WI38 (cell line): Measurements from ENCODE around the gene FAM219A.

Experiments used
- H3K4me3 ChIP-seq: 2 replicates; pipeline ENCODE4 v1.5.1; 2011; ENCODE audit warnings: low read depth, mild to moderate bottlenecking, control low read depth, low read length
- TF ChIP-seq, protein P1 (sequence below): IDR thresholded peaks from 2 replicates; pipeline ENCODE4 v1.5.1; 2012; ENCODE audit warnings: low read depth, mild to moderate bottlenecking, control low read depth, low read length

FAM219A gene

GRCh38 chr9:34502891-34503290, 44.5 kb upstream of the FAM219A start:
- no peak overlapping the region for H3K4me3 ChIP-seq
- TF ChIP-seq, protein P1, sequence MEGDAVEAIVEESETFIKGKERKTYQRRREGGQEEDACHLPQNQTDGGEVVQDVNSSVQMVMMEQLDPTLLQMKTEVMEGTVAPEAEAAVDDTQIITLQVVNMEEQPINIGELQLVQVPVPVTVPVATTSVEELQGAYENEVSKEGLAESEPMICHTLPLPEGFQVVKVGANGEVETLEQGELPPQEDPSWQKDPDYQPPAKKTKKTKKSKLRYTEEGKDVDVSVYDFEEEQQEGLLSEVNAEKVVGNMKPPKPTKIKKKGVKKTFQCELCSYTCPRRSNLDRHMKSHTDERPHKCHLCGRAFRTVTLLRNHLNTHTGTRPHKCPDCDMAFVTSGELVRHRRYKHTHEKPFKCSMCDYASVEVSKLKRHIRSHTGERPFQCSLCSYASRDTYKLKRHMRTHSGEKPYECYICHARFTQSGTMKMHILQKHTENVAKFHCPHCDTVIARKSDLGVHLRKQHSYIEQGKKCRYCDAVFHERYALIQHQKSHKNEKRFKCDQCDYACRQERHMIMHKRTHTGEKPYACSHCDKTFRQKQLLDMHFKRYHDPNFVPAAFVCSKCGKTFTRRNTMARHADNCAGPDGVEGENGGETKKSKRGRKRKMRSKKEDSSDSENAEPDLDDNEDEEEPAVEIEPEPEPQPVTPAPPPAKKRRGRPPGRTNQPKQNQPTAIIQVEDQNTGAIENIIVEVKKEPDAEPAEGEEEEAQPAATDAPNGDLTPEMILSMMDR = no peak

- no peak overlapping the region for H3K4me3 ChIP-seq
- TF ChIP-seq, protein P1 = no peak
These were observed 44.1 kb upstream of the FAM219A start for GRCh38 chr9:34502471-34502870.

DNA sequence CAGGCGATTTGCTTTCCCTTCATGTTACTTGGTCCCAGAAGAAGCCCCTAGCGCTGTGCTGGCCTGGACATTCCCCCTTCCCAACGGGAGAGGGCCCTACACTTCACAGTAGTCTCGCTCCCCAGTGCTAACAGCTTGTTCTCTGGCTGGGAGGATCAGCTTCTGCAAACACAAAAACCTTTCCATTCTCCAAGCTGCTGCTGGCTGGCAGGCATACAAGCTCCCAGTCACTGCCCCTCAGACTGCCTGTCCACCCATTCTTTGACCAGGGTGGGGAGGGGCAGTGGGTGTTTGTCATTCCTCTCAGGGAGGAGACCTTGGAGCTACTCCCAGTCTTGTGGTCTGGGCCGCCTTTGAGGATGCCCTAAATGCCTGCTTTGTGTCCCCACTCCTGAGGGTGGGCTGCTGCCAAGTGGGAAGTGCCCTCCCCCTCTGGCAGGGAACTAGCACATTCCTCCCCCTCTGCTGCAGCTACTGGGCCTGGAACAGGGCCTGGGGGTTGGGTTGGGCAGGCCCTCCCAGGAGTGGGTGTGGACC, 43.6 kb upstream of the FAM219A start:
- TF ChIP-seq, protein P1 = 0 out of 2 replicates have a peak, but pooled peaks have one; percentile 13

GRCh38 chr9:34501372-34501771, 43.0 kb upstream of the FAM219A start:
- TF ChIP-seq, protein P1 = no peak
- no peak overlapping the region for H3K4me3 ChIP-seq

More for the DNA sequence above, 43.6 kb upstream of the FAM219A start:
- H3K4me3 ChIP-seq = no peak overlapping the region

DNA sequence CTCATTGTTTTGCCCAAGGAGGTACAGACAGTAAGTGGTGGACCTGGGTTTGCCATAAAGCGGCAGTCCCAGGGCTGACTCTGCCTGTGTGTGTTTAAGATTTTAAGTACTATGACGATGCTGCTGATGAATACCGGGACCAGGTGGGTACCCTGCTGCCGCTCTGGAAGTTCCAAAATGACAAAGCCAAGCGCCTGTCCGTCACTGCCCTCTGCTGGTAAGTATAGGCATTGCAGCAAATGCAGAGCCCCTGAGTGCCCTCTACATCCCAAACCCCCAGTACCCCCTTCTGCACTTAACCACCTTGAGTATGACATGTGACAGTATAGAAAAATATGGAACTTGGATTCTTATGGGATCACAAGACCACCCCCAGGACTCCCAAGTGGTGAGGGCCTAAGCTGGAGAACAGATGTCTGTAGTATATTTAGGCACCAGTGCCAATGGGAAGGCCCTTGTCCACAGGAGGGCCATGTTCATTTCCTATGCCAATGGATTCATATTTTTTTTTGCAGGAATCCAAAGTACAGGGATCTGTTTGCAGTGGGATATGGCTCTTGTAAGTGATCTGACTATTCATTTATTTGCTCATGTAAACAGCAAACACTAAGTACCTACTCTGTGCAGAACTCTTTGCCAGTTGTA, 42.4 kb upstream of the FAM219A start:
- TF ChIP-seq, protein P1 = peak; percentile 98
- H3K4me3 ChIP-seq = no peak overlapping the region

DNA sequence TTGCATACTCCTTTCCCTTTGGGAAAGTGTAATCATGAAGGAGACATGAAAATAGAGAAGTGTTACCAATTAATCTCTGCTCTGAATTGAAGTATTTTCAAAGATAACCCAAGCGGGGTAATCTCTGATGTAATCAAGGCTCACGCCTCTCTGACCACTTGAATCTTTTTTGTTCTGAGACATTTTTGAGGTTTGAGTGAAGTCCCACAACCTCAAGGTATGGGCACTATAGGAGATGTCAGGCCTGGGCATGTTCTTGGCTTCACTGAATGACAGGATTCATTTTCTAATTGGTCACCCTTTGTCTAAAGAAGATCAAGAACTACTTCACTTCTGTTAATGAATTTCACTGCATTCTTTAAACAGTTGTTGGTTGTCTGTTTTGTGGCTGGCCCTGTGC, 40.7 kb upstream of the FAM219A start:
- H3K4me3 ChIP-seq = no peak overlapping the region
- TF ChIP-seq, protein P1 = no peak

- TF ChIP-seq, protein P1 = no peak
- no peak overlapping the region for H3K4me3 ChIP-seq
These were observed 40.2 kb upstream of the FAM219A start for GRCh38 chr9:34498553-34498952.
